MCF 10A (cell line): ENCODE measurements around the gene TMEM238. TPM values are rescaled to one million over a fixed set of nuclear protein-coding genes. Genes with fewer than 3 reads are reported as not detected.

Experiments used
- BruUV-seq: library from RNA; stranded (reverse); fragments of 400-500 nt; replicated peaks from 2 replicates; lab custom pipeline; 2021; lab: Mats Ljungman, UMichigan
- CTCF ChIA-PET: fragments of 300-600 bp; sonication (Branson Sonifier 250); formaldehyde crosslinking; extraction: SDS; loops from one replicate; lab custom pipeline; 2021; ENCODE audit warnings: antibody characterized with exemption, inconsistent platforms; lab: Yijun Ruan, JAX
- POLR2A ChIA-PET: fragments of 300-600, 350-650 bp; sonication (Branson Sonifier 250); formaldehyde crosslinking; extraction: SDS; loops from one replicate; lab custom pipeline; 2020; ENCODE audit warnings: antibody characterized with exemption, inconsistent platforms; lab: Yijun Ruan, JAX
- DNase-seq: peaks from one replicate; pipeline ENCODE4 v3.0.0-alpha.2; 2018; ENCODE audit not compliant: unreplicated experiment
- H3K27ac Mint-ChIP-seq: one replicate; pipeline ENCODE4 v1.8.0; 2022; ENCODE audit warnings: mild to moderate bottlenecking, low read depth, mixed read lengths; ENCODE audit not compliant: unreplicated experiment
- H3K27me3 Mint-ChIP-seq: one replicate; pipeline ENCODE4 v1.8.0; 2022; ENCODE audit warnings: mixed read lengths; ENCODE audit not compliant: insufficient read depth, unreplicated experiment
- H3K36me3 Mint-ChIP-seq: one replicate; pipeline ENCODE4 v1.8.0; 2022; ENCODE audit warnings: mild to moderate bottlenecking, moderate library complexity, mixed read lengths; ENCODE audit not compliant: insufficient read depth, unreplicated experiment
- H3K4me1 Mint-ChIP-seq: one replicate; pipeline ENCODE4 v1.8.0; 2022; ENCODE audit warnings: mixed read lengths; ENCODE audit not compliant: insufficient read depth, unreplicated experiment
- H3K4me3 Mint-ChIP-seq: one replicate; pipeline ENCODE4 v1.8.0; 2022; ENCODE audit warnings: mild to moderate bottlenecking, moderate library complexity, mixed read lengths; ENCODE audit not compliant: unreplicated experiment
- H3K9me3 Mint-ChIP-seq: one replicate; pipeline ENCODE4 v1.8.0; 2022; ENCODE audit warnings: mixed read lengths; ENCODE audit not compliant: unreplicated experiment
- intact Hi-C: fragments of 100-400 bp; cut with micrococcal nuclease; formaldehyde crosslinking; loops from 2 replicates; pipeline ENCODE4 v1.14.1; 2022
- total RNA-seq: library from RNA; stranded (reverse); gene quantifications from 2 replicates; pipeline ENCODE4 v1.2.3, GENCODE V29; 2022
- TF ChIP-seq, protein P1 (sequence below): fragments of 200-600 bp; IDR thresholded peaks from one replicate; pipeline ENCODE4 v1.8.0; 2022; ENCODE audit warnings: antibody characterized with exemption, mild to moderate bottlenecking; ENCODE audit not compliant: unreplicated experiment

The TMEM238 gene
- total RNA-seq, 1 experiment from 2014 or later: 14.9 TPM

DNA sequence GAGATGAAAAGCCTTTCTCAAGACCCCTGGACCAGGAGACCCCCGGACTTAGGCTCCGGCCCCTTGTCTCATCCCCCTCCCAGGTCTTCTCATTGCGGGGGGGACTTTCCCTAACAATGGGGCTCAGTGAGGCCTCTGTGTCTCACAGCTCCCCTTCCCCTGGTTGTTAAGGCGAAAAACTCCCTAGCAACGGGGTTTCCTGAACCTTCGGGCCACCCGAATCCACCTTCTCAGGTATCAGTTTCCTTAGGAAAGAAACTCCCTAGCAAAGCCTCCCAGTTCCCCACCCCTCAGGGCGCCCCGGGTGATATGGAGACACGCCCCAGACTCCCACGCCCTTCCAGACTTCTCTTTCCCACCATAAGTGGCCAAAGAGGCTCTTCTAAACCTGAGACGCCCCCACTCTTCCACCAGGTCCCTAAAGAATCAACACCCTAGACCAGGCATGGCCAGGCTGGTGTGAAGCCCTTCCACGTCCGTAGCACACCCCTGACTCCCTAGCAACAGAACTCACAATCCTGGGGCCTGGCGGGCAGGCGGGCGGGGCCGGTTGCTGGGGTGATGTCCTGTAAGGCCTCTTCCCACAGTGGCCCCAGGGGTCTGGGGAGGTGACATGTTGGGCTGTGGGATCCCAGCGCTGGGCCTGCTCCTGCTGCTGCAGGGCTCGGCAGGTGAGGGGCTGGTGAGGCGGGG lies 7.7 kb downstream of the TMEM238 start, which contains the start of gene TMEM190:
Gene TMEM190 (plus strand): TSS at position 586 of the 693 bp plus-strand sequence. CDS start 28 bp downstream, at position 614.
- peaks cover 2% of the 10 kb centered on the region for H3K36me3 Mint-ChIP-seq
- H3K27me3 Mint-ChIP-seq: peaks cover 13% of the 10 kb centered on the region
- intact Hi-C loops: no loop called here

DNA sequence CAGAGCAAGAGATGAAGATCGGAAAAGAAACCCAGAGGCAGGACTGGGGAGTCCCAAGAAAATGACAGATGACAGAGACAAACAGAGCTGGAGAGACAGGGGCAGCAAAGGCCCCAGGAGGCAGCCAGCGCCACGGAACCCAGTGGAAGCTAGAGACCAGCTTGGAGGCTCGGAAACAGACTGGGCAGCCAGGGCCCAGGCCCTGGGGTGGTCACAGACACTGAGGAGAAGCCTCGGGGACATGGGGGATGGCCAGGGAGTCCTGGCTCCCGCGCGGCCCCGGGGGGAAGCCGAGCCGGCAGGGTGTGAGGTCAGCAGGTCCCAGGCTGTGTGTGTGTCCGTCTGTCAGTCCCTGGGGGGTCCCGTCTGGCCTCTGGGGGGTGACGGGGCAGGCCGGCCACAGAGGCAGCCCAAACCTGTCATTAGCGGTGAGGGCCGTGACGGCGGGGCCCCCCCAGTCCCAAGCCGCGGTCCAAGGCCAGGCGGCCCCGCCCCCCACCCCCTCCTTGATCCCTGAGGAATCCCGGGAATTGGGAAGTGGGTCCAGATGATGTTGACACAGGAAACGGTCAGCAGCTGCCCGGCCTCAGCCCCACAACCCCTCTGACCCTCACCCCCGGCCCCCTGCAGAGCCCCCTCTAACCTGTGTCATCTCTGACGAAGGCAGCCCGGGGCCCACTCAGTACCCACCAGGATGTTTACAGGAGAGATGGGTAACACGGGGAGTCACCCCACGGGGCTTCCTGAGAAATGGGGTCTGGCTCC lies 9.9 kb downstream of the TMEM238 start:
- Mint-ChIP-seq H3K36me3 (peaks cover 10% of the 10 kb centered on the region), H3K27me3 (peaks cover 28% of the 10 kb centered on the region), H3K4me3 (no peak overlapping the region), H3K27ac (peak overlapping the region; percentile 11), H3K4me1 (peaks cover 27% of the 10 kb centered on the region), H3K9me3 (no peaks in the 10 kb centered on the region)
- ChIA-PET POLR2A (interaction anchor here (0.7 kb wide), 1 partner anchor 10 kb away, joined by 3 read pairs; the partner anchor contains the start of gene TMEM238), CTCF (no interaction called here)
- no TSS peak for BruUV-seq
- no peak for DNase-seq
- TF ChIP-seq, protein P1, sequence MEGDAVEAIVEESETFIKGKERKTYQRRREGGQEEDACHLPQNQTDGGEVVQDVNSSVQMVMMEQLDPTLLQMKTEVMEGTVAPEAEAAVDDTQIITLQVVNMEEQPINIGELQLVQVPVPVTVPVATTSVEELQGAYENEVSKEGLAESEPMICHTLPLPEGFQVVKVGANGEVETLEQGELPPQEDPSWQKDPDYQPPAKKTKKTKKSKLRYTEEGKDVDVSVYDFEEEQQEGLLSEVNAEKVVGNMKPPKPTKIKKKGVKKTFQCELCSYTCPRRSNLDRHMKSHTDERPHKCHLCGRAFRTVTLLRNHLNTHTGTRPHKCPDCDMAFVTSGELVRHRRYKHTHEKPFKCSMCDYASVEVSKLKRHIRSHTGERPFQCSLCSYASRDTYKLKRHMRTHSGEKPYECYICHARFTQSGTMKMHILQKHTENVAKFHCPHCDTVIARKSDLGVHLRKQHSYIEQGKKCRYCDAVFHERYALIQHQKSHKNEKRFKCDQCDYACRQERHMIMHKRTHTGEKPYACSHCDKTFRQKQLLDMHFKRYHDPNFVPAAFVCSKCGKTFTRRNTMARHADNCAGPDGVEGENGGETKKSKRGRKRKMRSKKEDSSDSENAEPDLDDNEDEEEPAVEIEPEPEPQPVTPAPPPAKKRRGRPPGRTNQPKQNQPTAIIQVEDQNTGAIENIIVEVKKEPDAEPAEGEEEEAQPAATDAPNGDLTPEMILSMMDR: no peak
- intact Hi-C loops: no loop called here

More for the DNA sequence above, 7.7 kb downstream of the TMEM238 start, which contains the start of gene TMEM190:
- H3K4me1 Mint-ChIP-seq: peaks cover 17% of the 10 kb centered on the region
- no peak within 1 kb of the TSS for H3K4me3 Mint-ChIP-seq
- CTCF ChIA-PET: no interaction called here
- BruUV-seq: no TSS peak
- H3K27ac Mint-ChIP-seq: peak within 1 kb of the TSS; percentile 57
- DNase-seq: peak; percentile 25
- H3K9me3 Mint-ChIP-seq: no peaks in the 10 kb centered on the region
- POLR2A ChIA-PET: interaction anchor here (0.7 to 1.7 kb wide), 3 partner anchors 8 to 35 kb away, joined by 3 to 6 read pairs (median 4); partner anchors contain the start of gene TMEM238
- TF ChIP-seq, protein P1: no peak

DNA sequence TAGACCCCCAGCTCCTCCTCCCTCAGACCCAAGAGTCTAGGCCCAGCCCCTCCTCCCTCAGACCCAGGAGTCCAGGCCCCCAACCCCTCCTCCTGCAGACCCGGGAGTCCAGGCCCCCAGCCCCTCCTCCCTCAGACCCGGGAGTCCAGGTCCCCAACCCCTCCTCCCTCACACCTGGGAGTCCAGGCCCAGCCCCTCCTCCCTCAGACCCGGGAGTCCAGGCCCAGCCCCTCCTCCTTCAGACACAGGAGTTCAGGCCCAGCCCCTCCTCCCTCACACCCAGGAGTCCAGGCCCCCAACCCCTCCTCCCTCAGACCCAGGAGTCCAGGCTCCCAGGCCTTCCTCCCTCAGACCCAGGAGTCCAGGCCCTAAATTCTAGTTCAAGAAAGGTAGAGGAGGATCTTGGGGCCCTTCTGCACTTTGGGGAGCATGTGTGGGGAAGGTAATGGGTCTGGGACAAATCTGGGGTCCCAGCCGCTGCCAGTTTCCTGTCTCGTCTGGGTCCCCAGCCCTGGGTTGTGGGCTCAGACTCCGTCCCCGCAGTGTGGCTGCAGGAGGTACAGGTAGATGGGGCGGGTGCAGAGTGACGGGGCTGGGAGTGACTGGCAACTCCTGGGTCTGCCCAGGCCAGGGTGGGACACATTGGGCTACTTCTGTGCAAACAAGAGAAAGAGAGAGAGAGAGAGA lies 10.6 kb downstream of the TMEM238 start:
- Mint-ChIP-seq H3K9me3 (no peaks in the 10 kb centered on the region), H3K4me3 (no peak overlapping the region), H3K27ac (peak overlapping the region; percentile 11), H3K36me3 (peaks cover 10% of the 10 kb centered on the region), H3K4me1 (peaks cover 27% of the 10 kb centered on the region), H3K27me3 (peaks cover 28% of the 10 kb centered on the region)
- POLR2A ChIA-PET: interaction anchor here (0.7 to 0.9 kb wide), 4 partner anchors 10 to 72 kb away, joined by 3 to 4 read pairs (median 3); partner anchors contain the start of gene TMEM238
- CTCF ChIA-PET: interaction anchor here (1.8 kb wide), 1 partner anchor 72 kb away, joined by 5 read pairs; no protein-coding TSS in a partner anchor
- TF ChIP-seq, protein P1: no peak
- no TSS peak for BruUV-seq
- intact Hi-C loops: no loop called here
- DNase-seq: no peak
